ENCODE measurements around the gene PRKAG2. TPM values are rescaled to one million over a fixed set of nuclear protein-coding genes. Genes with fewer than 3 reads are reported as not detected.
A peak's percentile ranks its signal among the peaks of the same experiment; 100 is the strongest.

PRKAG2 gene
- total RNA-seq, 1 experiment from 2014 or later, result 73.9 TPM

GRCh38 chr7:151566897-151567320 lies 310.0 kb downstream of the PRKAG2 start:
- Mint-ChIP-seq H3K27me3 (ENCODE audit: insufficient read depth, unreplicated experiment) (no peaks in the 10 kb centered on the region), H3K4me3 (ENCODE audit: unreplicated experiment) (no peak overlapping the region), H3K36me3 (ENCODE audit: insufficient read depth, unreplicated experiment) (peaks cover 98% of the 10 kb centered on the region), H3K4me1 (ENCODE audit: insufficient read depth, unreplicated experiment) (peaks cover 4% of the 10 kb centered on the region), H3K27ac (ENCODE audit: low read depth, unreplicated experiment) (no peak overlapping the region), H3K9me3 (ENCODE audit: unreplicated experiment) (no peaks in the 10 kb centered on the region)
- no peak for TF ChIP-seq CTCF (IDR thresholded peaks at IDR 0.05; ENCODE audit: unreplicated experiment)
- ChIA-PET CTCF (interaction anchor here (8.9 kb wide), 1 partner anchor 193 kb away, joined by 67 read pairs; no protein-coding TSS in a partner anchor), POLR2A (interaction anchor here (0.7 kb wide), 1 partner anchor 14 kb away, joined by 3 read pairs; no protein-coding TSS in a partner anchor)
- peak; percentile 28 for DNase-seq (ENCODE audit: unreplicated experiment)
- intact Hi-C loops (cut with micrococcal nuclease), result no loop called here
- BruUV-seq (replicated peaks), result no TSS peak

- TF ChIP-seq CTCF (IDR thresholded peaks at IDR 0.05; ENCODE audit: unreplicated experiment), result no peak
- Mint-ChIP-seq H3K4me3 (ENCODE audit: unreplicated experiment) (no peak overlapping the region), H3K9me3 (ENCODE audit: unreplicated experiment) (no peaks in the 10 kb centered on the region), H3K36me3 (ENCODE audit: insufficient read depth, unreplicated experiment) (peaks cover 99% of the 10 kb centered on the region), H3K27me3 (ENCODE audit: insufficient read depth, unreplicated experiment) (no peaks in the 10 kb centered on the region), H3K27ac (ENCODE audit: low read depth, unreplicated experiment) (no peak overlapping the region), H3K4me1 (ENCODE audit: insufficient read depth, unreplicated experiment) (peaks cover 4% of the 10 kb centered on the region)
- peak; percentile 25 for DNase-seq (ENCODE audit: unreplicated experiment)
- POLR2A ChIA-PET, result interaction anchor here (0.9 kb wide), 1 partner anchor 68 kb away, joined by 4 read pairs; no protein-coding TSS in a partner anchor
- intact Hi-C loops (cut with micrococcal nuclease), result no loop called here
- BruUV-seq (replicated peaks), result no TSS peak
- CTCF ChIA-PET, result no interaction called here
Observed at GRCh38 chr7:151565541-151565940, 311.4 kb downstream of the PRKAG2 start.

GRCh38 chr7:151560243-151560642 lies 316.7 kb downstream of the PRKAG2 start:
- no peak for TF ChIP-seq CTCF (IDR thresholded peaks at IDR 0.05; ENCODE audit: unreplicated experiment)
- Mint-ChIP-seq H3K4me1 (ENCODE audit: insufficient read depth, unreplicated experiment) (peaks cover 4% of the 10 kb centered on the region), H3K9me3 (ENCODE audit: unreplicated experiment) (no peaks in the 10 kb centered on the region), H3K27me3 (ENCODE audit: insufficient read depth, unreplicated experiment) (no peaks in the 10 kb centered on the region), H3K36me3 (ENCODE audit: insufficient read depth, unreplicated experiment) (peaks cover 100% of the 10 kb centered on the region), H3K27ac (ENCODE audit: low read depth, unreplicated experiment) (no peak overlapping the region), H3K4me3 (ENCODE audit: unreplicated experiment) (no peak overlapping the region)
- BruUV-seq (replicated peaks), result no TSS peak
- intact Hi-C loops (cut with micrococcal nuclease), result no loop called here
- POLR2A ChIA-PET, result no interaction called here
- CTCF ChIA-PET, result no interaction called here
- DNase-seq (ENCODE audit: unreplicated experiment), result no peak

- CTCF ChIA-PET, result interaction anchor here (0.5 kb wide), 1 partner anchor 17 kb away, joined by 3 read pairs; no protein-coding TSS in a partner anchor
Observed at GRCh38 chr7:151559557-151560183, 317.2 kb downstream of the PRKAG2 start.

More at GRCh38 chr7:151559557-151560183, 317.2 kb downstream of the PRKAG2 start:
- no peak overlapping the region for H3K27ac Mint-ChIP-seq (ENCODE audit: low read depth, unreplicated experiment)
- no peak overlapping the region for H3K4me3 Mint-ChIP-seq (ENCODE audit: unreplicated experiment)
- H3K27me3 Mint-ChIP-seq (ENCODE audit: insufficient read depth, unreplicated experiment), result no peaks in the 10 kb centered on the region
- intact Hi-C loops (cut with micrococcal nuclease), result no loop called here
- no peak for DNase-seq (ENCODE audit: unreplicated experiment)
- POLR2A ChIA-PET, result no interaction called here
- H3K9me3 Mint-ChIP-seq (ENCODE audit: unreplicated experiment), result no peaks in the 10 kb centered on the region
- BruUV-seq (replicated peaks), result no TSS peak
- no peak for TF ChIP-seq CTCF (IDR thresholded peaks at IDR 0.05; ENCODE audit: unreplicated experiment)
- peaks cover 4% of the 10 kb centered on the region for H3K4me1 Mint-ChIP-seq (ENCODE audit: insufficient read depth, unreplicated experiment)
- H3K36me3 Mint-ChIP-seq (ENCODE audit: insufficient read depth, unreplicated experiment), result peaks cover 100% of the 10 kb centered on the region
